ENCODE measurements around the gene SELENOI.

DNA sequence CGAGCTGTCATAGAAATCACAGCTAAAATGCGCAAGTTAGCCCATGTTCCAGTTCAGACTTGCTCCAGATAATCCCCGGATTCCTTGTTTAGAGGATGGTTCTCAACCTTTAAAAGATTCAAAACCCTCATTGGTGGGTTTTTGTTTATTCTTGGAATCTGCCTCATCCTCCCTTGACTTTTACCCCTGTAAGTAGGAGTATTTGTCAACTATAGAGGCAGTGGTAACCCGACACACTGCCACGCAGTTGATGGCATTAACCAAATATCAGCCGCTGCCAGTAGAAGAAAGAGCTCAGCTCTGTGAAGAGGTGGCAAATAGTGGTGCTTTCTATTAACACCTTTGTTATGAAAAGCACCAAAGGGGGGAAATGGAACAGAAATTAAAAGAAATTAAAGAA lies 40.4 kb upstream of the SELENOI start:
- no peak for TF ChIP-seq EZH2 (IDR thresholded peaks at IDR 0.05; ENCODE audit: borderline replicate concordance, low read depth, low read length, severe bottlenecking)
- no peak for TF ChIP-seq POLR2A (IDR thresholded peaks at IDR 0.05; ENCODE audit: low read depth, low read length)
- TF ChIP-seq, protein P1, sequence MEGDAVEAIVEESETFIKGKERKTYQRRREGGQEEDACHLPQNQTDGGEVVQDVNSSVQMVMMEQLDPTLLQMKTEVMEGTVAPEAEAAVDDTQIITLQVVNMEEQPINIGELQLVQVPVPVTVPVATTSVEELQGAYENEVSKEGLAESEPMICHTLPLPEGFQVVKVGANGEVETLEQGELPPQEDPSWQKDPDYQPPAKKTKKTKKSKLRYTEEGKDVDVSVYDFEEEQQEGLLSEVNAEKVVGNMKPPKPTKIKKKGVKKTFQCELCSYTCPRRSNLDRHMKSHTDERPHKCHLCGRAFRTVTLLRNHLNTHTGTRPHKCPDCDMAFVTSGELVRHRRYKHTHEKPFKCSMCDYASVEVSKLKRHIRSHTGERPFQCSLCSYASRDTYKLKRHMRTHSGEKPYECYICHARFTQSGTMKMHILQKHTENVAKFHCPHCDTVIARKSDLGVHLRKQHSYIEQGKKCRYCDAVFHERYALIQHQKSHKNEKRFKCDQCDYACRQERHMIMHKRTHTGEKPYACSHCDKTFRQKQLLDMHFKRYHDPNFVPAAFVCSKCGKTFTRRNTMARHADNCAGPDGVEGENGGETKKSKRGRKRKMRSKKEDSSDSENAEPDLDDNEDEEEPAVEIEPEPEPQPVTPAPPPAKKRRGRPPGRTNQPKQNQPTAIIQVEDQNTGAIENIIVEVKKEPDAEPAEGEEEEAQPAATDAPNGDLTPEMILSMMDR (IDR thresholded peaks at IDR 0.05; ENCODE audit: extremely low read depth in 1 of 2, insufficient read depth in 1 of 2, low read depth in 1 of 2, low read length in 2 of 2) = no peak
- TF ChIP-seq POLR2AphosphoS5 (IDR thresholded peaks at IDR 0.05; ENCODE audit: insufficient read depth, low read depth, low read length) = no peak
- no peak for TF ChIP-seq GATA2 (IDR thresholded peaks at IDR 0.05; ENCODE audit: insufficient read depth, insufficient read length, low read depth, low read length)
